ENCODE data around the gene ZNF524.
"Not testable (repeated sequence)": the region's sequence is repeated elsewhere in the genome, so short reads cannot be mapped to it uniquely, and the experiment has no call there.

Gene ZNF524, protein sequence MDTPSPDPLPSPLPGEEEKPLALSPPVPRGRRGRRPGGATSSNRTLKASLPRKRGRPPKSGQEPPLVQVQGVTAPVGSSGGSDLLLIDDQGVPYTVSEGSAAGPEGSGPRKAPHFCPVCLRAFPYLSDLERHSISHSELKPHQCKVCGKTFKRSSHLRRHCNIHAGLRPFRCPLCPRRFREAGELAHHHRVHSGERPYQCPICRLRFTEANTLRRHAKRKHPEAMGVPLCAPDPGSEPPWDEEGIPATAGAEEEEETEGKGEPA

DNA sequence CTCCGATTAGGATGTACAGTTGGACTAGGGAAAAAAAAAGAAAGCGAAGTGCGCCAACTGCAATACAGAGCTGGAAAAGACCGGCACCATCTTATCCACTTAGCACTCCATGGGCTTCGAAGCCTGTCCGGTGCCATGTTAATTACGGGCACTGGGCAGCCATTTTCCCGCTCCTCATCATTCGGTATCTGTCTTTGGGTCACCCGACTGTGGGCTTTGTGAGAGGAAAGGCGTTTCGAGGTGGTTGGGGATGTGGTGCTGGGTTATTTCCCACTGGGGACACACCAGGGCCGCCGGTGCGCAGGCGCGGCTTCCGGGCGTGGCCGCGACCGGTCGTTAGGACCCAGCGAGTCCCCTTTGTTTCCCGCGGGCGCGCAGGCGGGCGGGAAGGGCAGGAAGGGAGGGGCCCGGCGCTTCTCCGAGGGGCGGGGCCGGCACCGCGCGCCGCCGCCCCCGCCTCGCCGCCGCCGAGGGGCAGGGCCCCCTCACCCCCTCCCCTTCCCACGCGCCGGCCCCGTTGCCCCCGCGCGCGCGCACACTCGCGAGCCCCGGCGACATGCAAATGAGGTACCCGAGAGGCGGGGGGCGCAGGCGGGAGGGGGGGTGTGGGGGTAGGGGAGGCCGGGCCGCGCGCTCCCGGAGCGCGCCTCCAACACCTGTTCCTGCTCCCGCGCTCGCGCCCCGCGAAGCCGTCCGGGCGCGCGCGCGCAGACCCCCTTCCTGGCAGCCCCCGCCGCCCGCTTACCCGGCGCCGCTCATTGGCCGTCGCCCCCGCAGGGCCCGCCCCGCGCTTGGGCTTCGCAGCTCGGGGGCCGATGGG is at the start of gene ZNF524:
Gene ZNF524 (plus strand): TSS at position 447 of the 820 bp plus-strand sequence. CDS start 1,825 bp downstream, outside the sequence.
- no peak for DNase-seq (ENCODE audit: low read depth, low spot score)

DNA sequence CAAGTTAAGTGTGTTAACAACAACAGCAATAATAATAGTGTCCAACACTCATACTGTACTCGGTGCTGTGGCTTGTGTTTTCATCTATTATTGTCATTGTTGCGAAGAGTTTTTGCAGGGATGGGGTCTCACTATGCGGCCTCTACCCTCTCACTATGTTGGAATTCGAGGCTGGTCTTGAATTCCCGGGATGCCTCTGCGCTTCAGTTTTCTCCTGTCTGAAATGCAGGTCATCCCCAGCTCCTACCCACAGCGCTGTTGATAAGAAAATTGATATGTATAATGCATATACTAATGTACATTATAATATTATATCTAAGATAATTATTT is 49.8 kb upstream of the ZNF524 start:
- DNase-seq (ENCODE audit: low read depth, low spot score): no peak

DNA sequence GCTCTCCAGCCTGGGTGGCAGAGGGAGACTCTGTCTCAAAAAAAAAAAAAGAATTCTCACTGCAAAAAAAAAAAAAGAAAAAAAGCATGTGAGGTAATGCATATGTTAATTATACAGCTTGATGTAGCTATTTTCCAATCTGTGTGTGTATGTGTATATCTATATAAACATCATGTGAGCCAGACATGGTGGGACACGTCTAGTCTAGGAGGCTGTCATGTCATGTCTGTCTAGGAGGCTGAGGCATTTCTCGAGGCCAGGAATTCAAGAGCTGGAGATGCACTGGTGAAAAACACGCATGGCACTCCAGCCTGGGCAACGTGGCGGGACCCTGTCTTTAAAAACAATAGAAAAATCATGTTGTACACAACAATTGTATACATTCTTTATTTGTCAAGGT is 47.9 kb upstream of the ZNF524 start:
- DNase-seq (ENCODE audit: low read depth, low spot score): no peak

DNA sequence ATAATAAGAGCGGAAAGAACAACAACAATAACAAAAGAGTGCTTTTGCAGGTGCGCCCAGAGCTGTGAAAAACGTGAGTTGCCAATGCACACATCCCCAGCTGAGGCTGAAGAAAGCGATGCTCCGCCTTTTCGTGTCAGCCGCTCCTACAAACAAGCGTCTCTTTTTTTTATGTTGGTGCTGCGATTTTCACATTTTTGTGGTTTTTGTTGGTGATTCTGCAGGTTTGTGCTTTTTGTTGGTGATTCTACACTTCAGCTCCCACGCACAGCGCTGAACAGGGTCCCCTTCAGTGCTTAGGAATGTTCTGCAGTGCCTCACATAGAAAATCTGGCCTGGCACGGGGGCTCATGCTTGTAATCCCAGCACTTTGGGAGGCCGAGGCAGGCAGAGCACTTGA is 47.5 kb upstream of the ZNF524 start:
- no peak for DNase-seq (ENCODE audit: low read depth, low spot score)

DNA sequence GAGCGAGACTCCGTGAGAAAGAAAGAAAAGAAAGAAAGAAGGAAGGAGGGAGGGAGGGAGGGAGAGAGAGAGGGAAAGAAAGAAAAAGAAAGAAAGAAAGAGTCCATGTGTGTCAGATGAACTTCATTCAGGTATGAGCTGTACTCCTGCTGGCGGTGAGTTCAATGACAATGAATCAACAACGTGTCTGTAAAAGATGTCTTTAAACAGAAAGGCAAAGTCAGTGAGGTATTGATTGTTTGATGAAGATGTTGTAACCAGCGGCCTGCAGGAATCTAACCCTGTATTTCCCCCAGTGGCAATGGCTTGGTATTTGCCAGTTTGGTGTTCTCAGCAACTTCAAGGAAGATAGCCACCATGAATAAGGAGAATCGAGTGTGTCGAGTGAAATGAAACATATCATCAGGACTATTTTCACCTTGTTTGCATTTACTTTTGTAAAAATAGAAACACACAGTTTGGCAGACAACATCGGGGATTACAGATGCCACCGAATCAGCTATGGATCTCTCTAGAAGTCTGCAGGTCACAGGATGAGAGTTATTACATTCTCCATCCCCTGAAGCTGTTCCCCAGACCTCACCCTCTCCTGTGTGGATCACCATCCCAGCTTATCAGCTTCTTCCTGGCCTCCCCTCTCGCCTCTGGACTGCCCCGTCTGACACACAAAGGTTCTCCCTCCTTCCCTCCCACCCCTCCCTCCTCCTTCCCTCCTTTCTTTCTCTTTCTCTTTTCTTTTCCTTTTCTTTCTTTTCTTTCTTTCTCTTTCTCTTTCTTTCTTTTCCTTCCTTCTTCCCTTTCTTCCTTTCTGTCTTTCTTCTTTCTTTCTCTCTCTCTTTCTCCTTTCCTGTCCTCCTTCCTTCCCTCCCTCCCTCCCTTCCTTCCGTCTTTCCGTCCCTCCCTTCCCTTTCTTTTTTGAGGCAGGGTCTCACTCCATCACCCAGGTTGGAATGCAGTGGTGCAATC is 46.6 kb upstream of the ZNF524 start:
- DNase-seq (ENCODE audit: low read depth, low spot score): no peak

DNA sequence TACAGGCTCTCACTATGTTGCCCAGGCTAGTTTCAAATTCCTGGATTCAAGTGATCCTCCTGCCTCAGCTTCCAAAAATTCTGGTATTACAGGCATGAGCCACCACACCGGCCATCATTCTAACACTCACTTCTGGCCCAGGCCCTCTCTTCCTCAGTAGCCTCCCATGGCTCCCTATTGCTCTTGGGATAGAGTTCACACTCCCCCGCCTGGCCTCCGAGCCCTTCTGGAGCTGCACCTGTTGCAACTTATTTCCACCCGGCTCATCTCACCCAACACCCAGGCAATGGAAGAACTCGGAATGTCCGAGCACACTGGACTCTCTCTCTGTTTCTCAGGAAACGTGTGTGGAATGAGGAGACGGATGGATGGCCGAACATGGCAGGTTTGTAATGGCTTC is 45.8 kb upstream of the ZNF524 start:
- no peak for DNase-seq (ENCODE audit: low read depth, low spot score)

DNA sequence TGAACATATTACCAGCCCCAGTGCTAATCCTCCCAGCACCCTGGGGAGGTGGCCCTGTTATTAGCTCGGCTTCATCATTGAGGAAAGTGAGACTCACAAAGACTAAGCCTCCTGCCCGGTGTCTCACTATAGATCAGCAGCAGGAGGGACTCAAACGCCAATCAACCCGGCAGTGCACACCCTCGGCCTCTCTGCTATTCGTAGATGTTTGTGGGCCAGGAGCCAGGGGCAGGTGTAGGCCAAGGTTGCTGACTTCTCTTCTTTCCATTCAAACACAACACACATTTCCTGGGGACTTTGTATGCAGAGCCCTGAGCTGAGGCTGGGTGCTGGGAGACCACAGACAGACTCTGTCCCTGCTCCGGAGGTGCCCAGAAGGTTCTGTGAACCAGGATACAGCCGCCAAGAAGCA is 45.3 kb upstream of the ZNF524 start:
- no peak for DNase-seq (ENCODE audit: low read depth, low spot score)

DNA sequence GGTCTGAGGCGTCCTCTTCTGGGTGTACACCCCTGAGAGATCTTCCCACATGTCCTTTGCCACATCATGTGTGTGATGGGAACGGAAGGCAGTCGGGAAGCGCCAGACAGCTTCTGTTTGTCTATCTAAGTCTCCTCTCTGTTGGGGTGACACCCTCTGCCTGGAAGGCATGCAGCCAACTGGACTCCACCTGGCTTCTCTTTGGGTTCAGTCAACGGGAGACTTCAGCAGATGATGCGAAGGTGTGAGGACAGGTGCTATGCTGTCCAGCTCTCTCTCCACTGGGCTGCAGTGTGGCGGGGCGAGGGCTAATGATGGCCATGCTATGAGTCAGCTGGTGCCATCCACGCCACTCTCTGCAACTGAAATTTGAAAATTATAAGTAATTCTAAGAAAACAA is 40.4 kb upstream of the ZNF524 start:
- no peak for DNase-seq (ENCODE audit: low read depth, low spot score)

DNA sequence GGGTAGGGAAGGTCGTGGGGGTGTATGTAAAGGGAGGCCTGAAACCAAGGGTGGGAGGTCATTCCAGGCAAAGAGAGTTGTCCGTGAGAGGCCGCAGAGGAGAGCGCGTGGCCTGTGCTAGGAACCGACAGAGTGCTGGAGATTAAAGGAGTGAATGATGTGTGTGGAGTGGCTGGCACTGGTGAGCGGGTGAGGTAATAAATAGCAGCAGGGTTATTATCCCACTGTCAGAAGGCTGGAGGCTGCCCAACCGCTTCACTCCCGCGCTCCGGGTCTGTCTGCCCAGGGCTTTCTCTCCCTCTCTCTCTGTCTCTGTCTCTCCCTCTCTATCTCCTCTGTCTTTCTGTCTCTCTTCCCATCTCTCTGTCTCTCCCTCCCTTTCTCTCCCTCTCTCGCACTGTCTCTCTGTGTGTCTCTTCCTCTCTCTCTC is 36.8 kb upstream of the ZNF524 start:
- DNase-seq (ENCODE audit: low read depth, low spot score): no peak

DNA sequence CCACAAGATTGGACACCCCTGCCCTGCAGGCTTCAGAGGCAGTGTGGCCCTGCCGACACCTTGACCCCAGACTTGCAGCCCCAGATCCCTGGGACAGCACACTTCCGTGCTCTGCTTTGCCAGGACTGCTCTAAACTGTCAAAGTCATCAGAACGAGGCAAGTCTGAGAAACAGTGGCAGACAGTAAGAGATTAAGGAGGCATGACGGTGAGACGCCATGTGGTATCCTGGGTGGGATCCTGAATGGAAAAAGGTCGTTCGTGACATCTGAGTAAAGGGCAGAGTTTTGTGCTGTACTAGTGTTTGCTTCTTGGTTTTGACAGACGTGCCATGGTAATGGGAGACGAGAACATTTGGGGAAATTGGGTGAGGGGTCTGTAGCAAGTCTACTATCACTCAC is 33.3 kb upstream of the ZNF524 start:
- DNase-seq (ENCODE audit: low read depth, low spot score): no peak

DNA sequence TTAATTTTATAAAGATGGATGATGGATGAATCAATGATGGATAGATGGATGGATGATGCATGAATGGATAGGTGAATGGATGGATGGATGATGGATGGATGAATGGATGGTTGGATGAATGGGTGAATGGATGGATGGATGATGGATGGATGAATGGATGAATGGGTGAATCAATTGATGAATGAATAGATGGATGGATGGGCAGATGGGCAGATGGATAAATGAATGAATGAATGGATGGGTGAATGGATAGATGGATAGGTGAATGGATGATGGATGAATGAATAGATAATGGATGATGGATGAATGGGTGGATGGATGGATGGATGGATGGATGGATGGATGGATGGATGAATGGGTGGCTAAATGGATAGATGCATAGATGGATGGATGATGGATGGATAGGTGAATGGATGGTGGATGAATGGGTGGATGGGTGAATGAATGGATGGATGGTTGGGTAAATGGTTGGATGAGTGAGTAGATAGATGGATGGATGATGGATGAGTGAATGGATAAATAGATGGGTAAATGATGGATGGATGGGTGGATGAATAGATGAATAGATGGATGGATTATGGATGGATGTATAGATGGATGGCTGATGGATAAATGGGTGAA is 32.3 kb upstream of the ZNF524 start:
- no peak for DNase-seq (ENCODE audit: low read depth, low spot score)

DNA sequence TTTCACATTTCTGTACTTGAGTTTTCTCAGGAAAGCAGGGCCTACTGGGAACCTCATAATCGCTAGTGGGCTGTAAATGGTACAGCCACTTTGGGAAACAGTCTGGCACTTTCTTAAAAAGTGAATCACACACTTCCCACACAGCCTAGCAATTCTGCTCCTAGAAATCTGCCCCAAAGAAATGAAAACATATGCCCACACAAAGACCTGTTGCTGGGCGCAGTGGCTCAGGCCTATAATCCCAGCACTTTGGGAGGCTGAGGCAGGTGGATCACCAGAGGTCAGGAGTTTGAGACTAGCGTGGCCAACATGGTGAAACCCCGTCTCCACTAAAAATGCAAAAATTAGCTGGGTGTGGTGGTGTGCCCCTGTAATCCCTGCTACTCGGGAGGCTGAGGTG is 30.6 kb upstream of the ZNF524 start:
- not testable (repeated sequence) for DNase-seq (ENCODE audit: low read depth, low spot score)

DNA sequence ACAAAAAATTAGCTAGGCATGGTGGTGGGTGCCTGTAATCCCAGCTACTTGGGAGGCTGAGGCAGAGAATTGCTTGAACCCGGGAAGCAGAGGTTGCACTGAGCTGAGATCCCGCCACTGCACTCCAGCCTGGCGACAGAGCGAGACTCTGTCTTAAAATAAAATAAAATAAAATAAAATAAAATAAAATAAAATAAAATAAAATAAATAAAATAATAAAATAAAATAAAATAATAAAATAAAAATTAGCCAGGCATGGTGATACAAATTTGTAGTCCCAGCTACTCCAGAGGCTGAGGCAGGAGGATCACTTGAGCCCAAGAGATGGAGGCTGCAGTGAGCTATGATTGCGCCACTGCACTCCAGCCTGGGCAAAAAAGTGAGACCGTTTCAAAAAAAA is 26.2 kb upstream of the ZNF524 start:
- not testable (repeated sequence) for DNase-seq (ENCODE audit: low read depth, low spot score)

DNA sequence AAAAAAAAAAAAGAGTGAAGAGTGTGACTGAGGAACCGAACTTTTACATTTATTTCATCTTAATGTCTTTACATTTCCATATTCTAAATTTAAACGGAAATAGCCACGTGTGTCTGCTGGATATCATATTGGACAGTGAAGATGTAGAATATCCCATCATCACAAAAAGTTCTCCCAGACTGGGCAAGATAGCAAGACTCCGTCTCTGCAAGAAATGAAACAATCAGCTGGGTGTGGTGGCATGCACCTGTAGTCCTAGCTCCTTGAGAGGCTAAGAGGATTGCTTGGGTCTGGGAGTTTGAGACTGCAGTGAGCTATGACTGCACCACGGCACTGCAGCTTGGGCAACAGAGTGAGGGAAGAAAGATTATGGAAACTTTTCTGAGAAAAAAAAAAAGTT is 23.3 kb upstream of the ZNF524 start:
- no peak for DNase-seq (ENCODE audit: low read depth, low spot score)

DNA sequence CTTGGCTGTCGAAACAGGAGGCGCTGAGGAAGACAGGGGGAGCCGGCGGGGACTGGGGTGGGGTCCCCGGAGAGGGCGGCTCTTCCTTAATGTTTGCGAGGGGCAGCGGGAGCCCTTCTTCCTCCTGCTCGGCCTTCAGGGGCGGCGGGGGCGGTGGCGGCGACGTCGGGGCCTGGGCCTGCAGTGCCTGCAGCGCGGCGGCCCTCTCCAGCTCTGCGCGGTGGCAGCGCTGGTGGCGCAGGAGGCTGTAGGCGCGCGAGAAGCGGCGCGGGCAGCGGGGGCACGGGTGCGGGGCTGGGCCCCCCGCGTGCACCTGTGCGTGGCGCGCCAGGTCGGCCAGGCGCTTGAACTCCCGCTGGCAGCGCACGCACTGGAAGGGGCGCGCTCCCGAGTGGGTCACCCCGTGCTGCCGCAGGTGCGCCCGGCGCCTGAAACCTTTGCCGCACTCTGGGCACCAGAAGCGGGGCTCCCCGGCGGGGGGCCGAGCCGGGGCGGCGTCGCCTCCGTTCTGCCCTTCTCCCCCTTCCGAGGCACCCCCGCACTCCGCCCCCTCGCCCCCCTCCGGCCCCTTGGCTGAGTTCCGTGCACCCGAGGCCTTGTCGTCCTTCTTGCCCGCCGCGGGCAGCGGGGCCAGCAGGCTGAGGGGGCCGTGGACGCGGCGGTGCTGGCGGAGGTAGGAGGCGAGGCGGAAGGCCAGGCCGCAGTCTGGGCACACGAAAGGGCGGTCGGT is 21.9 kb upstream of the ZNF524 start:
- no peak for DNase-seq (ENCODE audit: low read depth, low spot score)

DNA sequence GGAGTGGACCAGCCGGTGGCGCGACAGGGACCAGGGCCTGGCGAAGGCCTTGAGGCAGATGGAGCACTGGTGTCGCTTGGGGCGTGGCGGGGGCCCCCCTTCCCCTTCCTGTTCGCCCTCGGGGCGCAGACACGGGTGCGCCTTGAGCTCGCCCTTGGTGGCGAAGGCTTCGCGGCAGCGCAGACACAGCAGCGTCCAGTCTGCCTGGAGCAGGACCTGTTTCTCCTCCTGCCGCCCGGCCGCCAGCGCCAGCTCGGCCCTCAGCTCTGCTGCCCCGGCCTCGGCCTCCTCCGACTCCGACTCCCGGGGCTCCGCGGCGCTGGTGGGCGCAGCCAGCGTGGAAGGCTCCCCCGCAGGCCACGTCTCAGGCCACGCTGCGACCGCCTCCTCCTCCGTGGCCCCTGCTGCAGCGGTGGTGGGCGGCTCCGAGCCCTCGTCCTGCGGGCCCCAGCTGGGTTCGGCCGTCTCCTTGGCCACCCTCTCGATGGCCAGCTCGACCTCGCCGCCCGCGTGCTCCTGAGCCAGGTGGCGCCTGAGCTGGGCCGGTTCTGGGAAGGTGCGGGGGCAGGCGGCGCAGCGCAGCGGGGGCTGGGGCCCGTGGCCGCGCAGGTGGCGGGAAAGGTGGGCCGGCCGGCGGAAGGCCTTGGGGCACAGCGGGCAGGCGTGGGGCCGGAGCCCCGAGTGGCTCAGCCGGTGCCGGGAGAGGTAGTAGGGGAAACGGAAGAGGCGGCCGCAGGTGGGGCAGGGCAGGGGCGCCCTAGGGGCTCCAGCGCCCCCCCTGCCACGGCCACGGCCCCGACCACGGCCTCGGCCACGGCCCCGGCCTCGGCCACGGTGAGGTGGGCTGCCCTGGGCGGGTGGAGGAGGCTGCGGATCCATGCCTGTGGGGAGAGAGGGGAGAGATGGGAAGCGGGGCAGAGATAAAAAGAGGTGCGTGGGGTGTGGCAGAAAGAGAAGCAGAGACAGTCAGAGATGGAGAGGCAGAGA is 21.0 kb upstream of the ZNF524 start:
- DNase-seq (ENCODE audit: low read depth, low spot score): no peak

DNA sequence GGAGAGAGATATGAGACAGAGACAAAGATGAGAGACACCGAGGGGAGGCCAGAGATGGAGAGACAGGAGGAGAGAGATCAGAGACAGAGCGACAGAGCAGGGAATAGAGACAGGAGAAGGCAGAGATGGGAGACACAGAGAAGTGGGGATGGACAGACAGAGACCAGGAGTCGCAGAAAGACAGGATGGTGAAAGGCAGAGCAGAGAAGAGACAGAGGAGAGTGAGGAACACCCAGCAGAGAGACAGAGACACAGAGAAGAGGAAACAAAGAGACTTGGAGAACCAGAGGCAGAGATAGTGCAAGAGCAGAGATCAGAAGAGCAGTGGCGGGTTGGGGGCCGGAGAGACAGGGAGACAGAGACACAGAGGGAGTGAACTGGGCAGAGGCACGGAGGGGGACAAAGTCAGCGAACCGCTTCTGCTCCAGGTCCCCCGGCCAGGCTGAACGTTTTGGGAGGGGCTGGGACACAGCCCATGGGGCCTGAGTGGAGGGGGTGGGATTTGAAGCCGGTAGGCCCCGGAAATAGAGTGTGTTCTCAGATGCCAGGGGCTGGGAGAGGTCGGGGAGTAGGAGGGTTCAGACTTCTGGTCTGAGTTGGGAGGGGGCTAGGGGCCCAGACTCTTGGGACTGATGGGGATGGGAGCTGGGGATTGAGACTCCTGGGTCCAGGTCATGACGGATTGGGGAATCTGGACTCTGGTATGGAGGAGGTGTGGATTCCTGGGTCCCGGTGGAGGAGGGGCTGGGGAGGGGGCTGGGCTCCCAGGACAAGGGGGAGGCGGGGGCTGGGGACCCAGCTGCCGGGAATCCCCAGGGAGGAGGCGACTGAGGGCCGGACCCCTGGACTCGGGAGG is 20.1 kb upstream of the ZNF524 start:
- DNase-seq (ENCODE audit: low read depth, low spot score): no peak

DNA sequence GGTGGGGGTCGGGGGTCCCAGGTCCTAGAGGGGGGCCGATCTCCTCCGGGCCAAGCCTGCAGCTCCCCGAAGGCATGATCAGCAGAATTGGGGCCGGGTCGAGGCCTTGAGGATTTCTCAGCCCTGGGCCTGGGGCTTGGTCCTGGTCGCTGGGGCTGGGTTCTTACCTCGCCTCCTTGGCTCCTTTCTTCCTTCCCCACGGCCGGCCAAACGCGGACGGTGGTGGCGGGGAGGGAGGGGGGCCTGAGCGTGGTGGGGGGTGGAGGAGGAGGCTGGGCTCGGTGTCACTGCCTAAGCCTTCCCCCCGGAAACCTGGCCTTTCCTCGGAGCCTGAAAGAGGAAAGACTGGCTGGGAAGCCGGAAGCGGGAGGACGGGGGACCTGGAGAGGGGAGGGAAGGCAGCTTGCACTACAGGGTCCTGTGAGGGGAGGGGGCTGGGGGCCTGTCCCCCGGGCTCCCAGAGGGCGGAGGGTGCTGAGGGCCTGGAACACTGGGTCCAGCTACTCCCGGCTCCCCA is 19.4 kb upstream of the ZNF524 start, which contains the start of gene ZNF579:
Gene ZNF579 (minus strand): TSS at position 221 of the 517 bp plus-strand sequence. CDS start 1,209 bp downstream, outside the sequence.
- DNase-seq (ENCODE audit: low read depth, low spot score): no peak
